GM12801 (cell line): Measurements from ENCODE around the gene RASSF7.

Experiments
- CTCF ChIP-seq: IDR thresholded peaks from one replicate; pipeline ENCODE4 v1.5.1; 2011; ENCODE audit warnings: control low read depth; ENCODE audit not compliant: insufficient read length; ENCODE audit errors: extremely low read depth

The RASSF7 gene

GRCh38 chr11:530960-531831 lies 29.6 kb upstream of the RASSF7 start:
- TF ChIP-seq CTCF: no peak

GRCh38 chr11:531919-532526 lies 28.7 kb upstream of the RASSF7 start:
- no peak for TF ChIP-seq CTCF

GRCh38 chr11:532527-532985 lies 28.2 kb upstream of the RASSF7 start:
- TF ChIP-seq CTCF: no peak

- no peak for TF ChIP-seq CTCF
These were observed 27.7 kb upstream of the RASSF7 start for GRCh38 chr11:532986-533585.

DNA sequence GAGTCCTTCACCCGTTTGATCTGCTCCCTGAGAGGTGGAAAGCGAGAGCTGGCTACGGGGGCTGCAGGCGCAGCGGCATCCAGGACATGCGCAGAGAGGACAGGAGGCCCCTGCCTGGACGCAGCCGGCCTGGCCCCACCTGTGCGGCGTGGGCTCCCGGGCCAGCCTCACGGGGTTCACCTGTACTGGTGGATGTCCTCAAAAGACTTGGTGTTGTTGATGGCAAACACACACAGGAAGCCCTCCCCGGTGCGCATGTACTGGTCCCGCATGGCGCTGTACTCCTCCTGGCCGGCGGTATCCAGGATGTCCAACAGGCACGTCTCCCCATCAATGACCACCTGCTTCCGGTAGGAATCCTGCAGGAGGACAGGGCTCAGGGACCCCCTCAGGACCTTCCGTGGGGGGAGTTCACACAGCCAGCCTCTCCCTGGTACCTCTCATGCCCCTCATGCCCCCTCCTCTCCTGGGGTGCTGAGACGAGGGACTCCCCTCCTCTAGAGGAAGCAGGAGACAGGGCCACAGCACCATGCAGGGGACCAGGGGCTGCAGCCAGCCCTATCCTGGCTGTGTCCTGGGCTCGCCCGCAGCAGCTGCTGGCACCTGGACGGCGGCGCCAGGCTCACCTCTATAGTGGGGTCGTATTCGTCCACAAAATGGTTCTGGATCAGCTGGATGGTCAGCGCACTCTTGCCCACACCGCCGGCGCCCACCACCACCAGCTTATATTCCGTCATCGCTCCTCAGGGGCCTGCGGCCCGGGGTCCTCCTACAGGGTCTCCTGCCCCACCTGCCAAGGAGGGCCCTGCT lies 27.0 kb upstream of the RASSF7 start:
- TF ChIP-seq CTCF: no peak

DNA sequence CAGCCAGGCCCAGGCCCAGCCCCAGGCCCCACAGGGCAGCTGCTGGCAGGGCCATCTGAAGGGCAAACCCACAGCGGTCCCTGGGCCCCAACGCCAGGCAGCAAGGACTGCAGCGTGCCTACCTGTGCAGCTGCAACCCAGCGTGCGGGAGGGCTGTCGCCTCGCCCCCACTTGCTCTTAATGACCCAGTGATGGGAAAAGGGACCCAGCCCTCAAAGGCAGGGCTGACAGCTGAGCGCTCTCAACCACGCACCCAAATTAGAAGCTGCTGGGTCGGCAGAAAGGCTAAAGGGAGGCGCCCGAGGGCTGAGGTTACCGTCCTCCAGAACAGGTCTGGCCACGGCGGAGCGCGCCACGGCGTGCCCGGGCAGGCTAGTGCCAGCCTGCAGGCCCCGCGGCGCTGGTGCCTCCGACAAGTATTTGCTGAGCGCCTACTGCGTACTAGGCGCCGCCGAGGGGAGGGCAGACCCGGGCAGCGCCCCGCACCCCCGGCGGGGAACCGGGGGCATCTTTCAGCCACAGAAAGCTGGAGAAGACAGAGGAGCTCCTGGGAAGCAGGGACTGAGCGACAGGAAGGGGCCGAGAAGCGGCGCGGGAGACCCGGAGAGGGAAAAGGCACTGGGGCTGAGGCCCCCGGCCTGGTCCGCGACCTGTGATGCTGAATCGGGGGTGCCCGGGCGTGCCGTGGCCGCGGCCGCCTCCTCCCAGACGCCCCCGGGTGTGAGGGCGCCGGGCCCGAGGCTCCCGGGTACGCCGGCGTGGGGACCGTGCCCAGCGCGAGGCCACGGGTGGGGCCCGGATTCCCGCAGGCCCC lies 26.2 kb upstream of the RASSF7 start:
- no peak for TF ChIP-seq CTCF
